HEK293 (cell line): ENCODE results near the gene KCNAB1.

ENCODE experiments used
- AEBP2 ChIP-seq: fragments of 450-650 bp; formaldehyde crosslinking; IDR thresholded peaks from 2 replicates; pipeline ENCODE4 v1.5.1; 2016; ENCODE audit warnings: missing biosample characterization, missing genetic modification characterization, borderline replicate concordance
- CTCF ChIP-seq: fragments of 450-650 bp; formaldehyde crosslinking; IDR thresholded peaks from 2 replicates; pipeline ENCODE4 v1.5.1; 2016; ENCODE audit warnings: missing biosample characterization, missing genetic modification characterization
- OSR2 ChIP-seq: fragments of 450-650 bp; formaldehyde crosslinking; IDR thresholded peaks from 2 replicates; pipeline ENCODE4 v1.5.1; 2016; ENCODE audit warnings: missing biosample characterization, missing genetic modification characterization
- ZNF140 ChIP-seq: fragments of 450-650 bp; formaldehyde crosslinking; IDR thresholded peaks from 2 replicates; pipeline ENCODE4 v1.5.1; 2016; ENCODE audit warnings: missing biosample characterization, missing genetic modification characterization
- ZNF175 ChIP-seq: fragments of 450-650 bp; formaldehyde crosslinking; IDR thresholded peaks from 2 replicates; pipeline ENCODE4 v1.5.1; 2016; ENCODE audit warnings: missing biosample characterization, missing genetic modification characterization
- ZNF280C ChIP-seq: fragments of 450-650 bp; formaldehyde crosslinking; IDR thresholded peaks from 2 replicates; pipeline ENCODE4 v1.5.1; 2016; ENCODE audit warnings: missing biosample characterization, missing genetic modification characterization

- no peak for TF ChIP-seq CTCF (tag by site-specific recombination)
- no peak for TF ChIP-seq AEBP2 (tag by site-specific recombination)
- no peak for TF ChIP-seq OSR2
- TF ChIP-seq ZNF140: no peak
- no peak for TF ChIP-seq ZNF175 (tag by site-specific recombination)
- no peak for TF ChIP-seq ZNF280C (tag by site-specific recombination)
Measured at GRCh38 chr3:156483002-156483401, 362.6 kb downstream of the KCNAB1 start.
